ENCODE data around the gene ZNF629. TPM values are rescaled to one million over a fixed set of nuclear protein-coding genes. Genes with fewer than 3 reads are reported as not detected.

ZNF629 gene
- total RNA-seq, 1 donor from 2014 or later: 5.2 TPM

Small RNA genes lying within 50 kb of the gene (small RNA-seq; reads per million reads assigned to genes)
- not detected for gene RF00017 (ENCODE audit: low replicate concordance)

Other genes with a start within 250 kb of the ZNF629 start
- 4.1 TPM for gene ZNF764, start 228.8 kb downstream of the ZNF629 start, total RNA-seq
- gene ZNF688, start 215.5 kb downstream of the ZNF629 start, total RNA-seq: 8.9 TPM
- gene ZNF785, start 201.5 kb downstream of the ZNF629 start, total RNA-seq: 9.8 TPM
- 3.3 TPM for gene ZNF689, start 176.8 kb downstream of the ZNF629 start, total RNA-seq
- gene PRR14, start 136.2 kb downstream of the ZNF629 start, total RNA-seq: 8.4 TPM
- gene FBRS, start 128.8 kb downstream of the ZNF629 start, total RNA-seq: 17.3 TPM
- gene SRCAP, start 88.0 kb downstream of the ZNF629 start, total RNA-seq: 17.1 TPM
- 13.6 TPM for gene PHKG2, start 38.8 kb downstream of the ZNF629 start, total RNA-seq
- 0.79 TPM for gene CFAP119, start 25.1 kb downstream of the ZNF629 start, total RNA-seq
- 48.4 TPM for gene RNF40, start 24.9 kb downstream of the ZNF629 start, total RNA-seq
- gene BCL7C, start 106.9 kb upstream of the ZNF629 start, total RNA-seq: 20.7 TPM
- gene CTF1, start 109.4 kb upstream of the ZNF629 start, total RNA-seq: 0.59 TPM
- gene FBXL19, start 136.4 kb upstream of the ZNF629 start, total RNA-seq: 9.8 TPM
- gene ORAI3, start 161.9 kb upstream of the ZNF629 start, total RNA-seq: 10.3 TPM
- 4.1 TPM for gene SETD1A, start 170.5 kb upstream of the ZNF629 start, total RNA-seq
- gene HSD3B7, start 198.0 kb upstream of the ZNF629 start, total RNA-seq: 8.5 TPM
- 0.89 TPM for gene STX1B, start 223.4 kb upstream of the ZNF629 start, total RNA-seq
- gene STX4, start 246.4 kb upstream of the ZNF629 start, total RNA-seq: 26.3 TPM